ENCODE measurements around the gene IP6K3. TPM values are rescaled to one million over a fixed set of nuclear protein-coding genes. Genes with fewer than 3 reads are reported as not detected.

The IP6K3 gene
- total RNA-seq, 6 experiments from 2014 or later, result 0.25 to 0.83 (median 0.50) TPM; not detected in 2

DNA sequence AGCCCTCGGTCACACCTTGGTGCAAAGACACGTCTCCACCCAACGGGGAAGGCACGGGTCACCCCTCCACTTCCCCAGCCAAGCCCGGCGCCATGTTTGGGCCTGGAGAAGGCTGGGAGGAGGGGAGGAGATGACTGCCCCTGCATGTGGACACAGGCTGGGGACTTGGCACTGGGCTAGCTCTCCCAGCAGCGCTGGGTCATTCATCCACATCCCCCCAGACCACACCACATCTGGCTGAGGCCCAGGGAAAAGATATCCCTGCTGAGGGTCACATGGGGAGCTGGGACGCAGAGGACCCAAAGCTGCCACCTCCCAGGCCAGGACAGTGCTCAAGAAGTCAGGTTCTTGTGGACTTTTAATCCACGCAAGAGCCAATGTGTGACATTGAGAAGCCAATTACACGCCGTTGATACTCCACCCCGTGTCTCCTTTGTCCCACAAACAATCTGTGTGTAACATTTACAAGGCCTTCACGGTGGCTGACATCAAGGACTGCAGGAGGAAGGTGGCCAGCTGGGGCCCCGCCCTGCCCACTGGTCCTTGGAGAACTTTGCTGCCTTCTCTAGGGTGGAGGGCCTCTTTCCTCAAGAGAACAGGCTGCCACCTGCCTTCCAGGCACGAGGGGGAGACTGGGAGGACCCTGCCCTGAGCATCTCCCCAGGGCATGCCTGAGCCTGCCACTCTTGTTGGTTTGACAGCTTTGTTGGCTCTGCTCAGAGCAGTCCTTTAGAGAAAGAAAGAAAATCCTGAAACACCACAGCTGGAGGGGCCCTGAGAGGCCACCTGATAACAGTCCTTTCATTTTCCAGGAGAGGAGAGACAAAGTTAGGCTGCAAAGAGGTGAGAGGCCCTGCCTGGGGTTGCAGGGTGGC, 5.3 kb upstream of the IP6K3 start:
- H3K27ac Mint-ChIP-seq, result no peak overlapping the region

DNA sequence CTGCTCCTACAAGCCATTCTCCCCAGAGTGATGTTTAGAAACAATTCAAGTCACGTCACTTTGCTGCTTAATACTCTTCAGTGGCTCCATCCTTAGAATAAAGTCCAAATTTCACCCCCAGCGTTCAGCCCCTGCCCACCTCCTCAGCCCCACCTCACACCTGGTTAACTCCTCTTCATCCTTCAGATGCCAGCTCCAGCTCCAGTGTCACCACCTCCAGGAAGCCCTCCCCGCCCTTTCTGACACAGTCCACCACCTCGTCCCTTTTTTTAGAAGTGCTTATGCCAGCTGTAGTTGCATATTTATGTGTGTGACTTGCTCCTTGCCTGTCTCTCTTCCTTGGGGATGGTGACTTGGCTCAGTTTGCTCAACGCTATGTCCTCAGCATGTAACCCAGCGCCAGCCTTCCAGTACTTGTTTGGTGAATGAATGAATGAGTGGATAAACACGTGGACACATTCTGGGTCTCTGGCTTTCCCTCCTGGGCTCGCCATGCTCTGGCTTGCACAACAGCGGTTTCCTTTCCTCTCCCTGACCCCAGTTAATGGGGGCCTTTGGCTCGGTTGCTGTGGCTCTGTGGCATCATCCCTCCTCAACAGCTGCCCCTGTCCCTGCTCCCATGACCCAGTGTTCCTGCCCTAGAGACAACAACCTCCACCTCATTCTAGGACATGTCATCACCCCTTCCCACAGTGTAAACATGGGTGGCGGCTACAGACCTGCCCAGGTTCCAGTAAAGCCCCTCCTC, 3.7 kb upstream of the IP6K3 start:
- Mint-ChIP-seq H3K27ac (no peak overlapping the region), H3K27me3 (ENCODE audit: insufficient read depth) (peaks cover 4% of the 10 kb centered on the region), H3K4me3 (no peak overlapping the region), H3K4me1 (ENCODE audit: low read depth) (peaks cover 35% of the 10 kb centered on the region), H3K9me3 (no peaks in the 10 kb centered on the region), H3K36me3 (ENCODE audit: low read depth) (no peaks in the 10 kb centered on the region)
- DNase-seq, result no peak
- TF ChIP-seq, protein P1, sequence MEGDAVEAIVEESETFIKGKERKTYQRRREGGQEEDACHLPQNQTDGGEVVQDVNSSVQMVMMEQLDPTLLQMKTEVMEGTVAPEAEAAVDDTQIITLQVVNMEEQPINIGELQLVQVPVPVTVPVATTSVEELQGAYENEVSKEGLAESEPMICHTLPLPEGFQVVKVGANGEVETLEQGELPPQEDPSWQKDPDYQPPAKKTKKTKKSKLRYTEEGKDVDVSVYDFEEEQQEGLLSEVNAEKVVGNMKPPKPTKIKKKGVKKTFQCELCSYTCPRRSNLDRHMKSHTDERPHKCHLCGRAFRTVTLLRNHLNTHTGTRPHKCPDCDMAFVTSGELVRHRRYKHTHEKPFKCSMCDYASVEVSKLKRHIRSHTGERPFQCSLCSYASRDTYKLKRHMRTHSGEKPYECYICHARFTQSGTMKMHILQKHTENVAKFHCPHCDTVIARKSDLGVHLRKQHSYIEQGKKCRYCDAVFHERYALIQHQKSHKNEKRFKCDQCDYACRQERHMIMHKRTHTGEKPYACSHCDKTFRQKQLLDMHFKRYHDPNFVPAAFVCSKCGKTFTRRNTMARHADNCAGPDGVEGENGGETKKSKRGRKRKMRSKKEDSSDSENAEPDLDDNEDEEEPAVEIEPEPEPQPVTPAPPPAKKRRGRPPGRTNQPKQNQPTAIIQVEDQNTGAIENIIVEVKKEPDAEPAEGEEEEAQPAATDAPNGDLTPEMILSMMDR (IDR thresholded peaks at IDR 0.05), result no peak

More for the DNA sequence above, 5.3 kb upstream of the IP6K3 start:
- H3K4me1 Mint-ChIP-seq (ENCODE audit: low read depth), result peaks cover 19% of the 10 kb centered on the region
- H3K36me3 Mint-ChIP-seq (ENCODE audit: low read depth), result no peaks in the 10 kb centered on the region
- DNase-seq, result no peak
- peaks cover 6% of the 10 kb centered on the region for H3K27me3 Mint-ChIP-seq (ENCODE audit: insufficient read depth)
- H3K4me3 Mint-ChIP-seq, result no peak overlapping the region
- no peaks in the 10 kb centered on the region for H3K9me3 Mint-ChIP-seq
- TF ChIP-seq, protein P1 (IDR thresholded peaks at IDR 0.05), result no peak

DNA sequence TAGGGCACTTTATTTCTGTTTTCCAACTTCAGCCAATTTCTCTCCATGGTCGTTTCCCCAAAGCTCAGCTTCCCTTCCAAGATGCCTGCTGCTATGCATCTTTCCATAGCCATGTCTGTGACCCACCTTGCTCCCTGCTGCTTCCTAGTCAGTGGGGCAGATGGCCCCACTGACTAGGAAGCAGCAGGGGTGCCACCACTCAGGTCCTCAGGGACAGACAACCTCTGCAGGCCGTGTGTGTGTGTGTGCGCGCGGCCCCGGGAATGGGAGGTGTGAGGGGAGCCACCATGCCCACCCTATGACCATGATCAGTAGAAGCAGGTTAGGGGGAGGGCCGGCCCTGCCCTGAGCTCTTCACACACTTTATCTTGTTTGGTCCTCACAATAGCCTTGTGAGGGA, 2.7 kb upstream of the IP6K3 start:
- peaks cover 42% of the 10 kb centered on the region for H3K4me1 Mint-ChIP-seq (ENCODE audit: low read depth)
- no peak overlapping the region for H3K4me3 Mint-ChIP-seq
- H3K9me3 Mint-ChIP-seq, result no peaks in the 10 kb centered on the region
- DNase-seq, result no peak
- peaks cover 4% of the 10 kb centered on the region for H3K27me3 Mint-ChIP-seq (ENCODE audit: insufficient read depth)
- no peaks in the 10 kb centered on the region for H3K36me3 Mint-ChIP-seq (ENCODE audit: low read depth)
- TF ChIP-seq, protein P1 (IDR thresholded peaks at IDR 0.05), result no peak
- H3K27ac Mint-ChIP-seq, result no peak overlapping the region

DNA sequence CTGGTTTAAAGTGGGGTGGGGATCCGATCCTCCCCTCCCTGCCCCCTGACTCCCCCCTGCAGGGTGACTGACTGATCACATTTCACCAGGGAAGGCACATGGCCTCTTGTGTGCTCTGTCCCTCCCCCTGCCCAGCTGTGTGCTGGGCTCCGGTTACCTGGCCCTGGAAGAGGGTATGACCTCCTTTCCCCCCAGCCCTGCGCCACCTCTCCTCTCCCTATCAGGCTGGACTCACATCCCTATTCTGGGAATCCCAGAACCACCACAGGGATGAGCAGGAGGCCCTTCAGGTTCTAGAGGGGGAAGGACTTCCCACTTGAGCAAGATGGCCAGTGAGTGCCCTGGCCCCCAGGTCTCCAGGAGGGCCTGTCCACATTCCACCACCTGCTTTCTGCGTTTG, 2.1 kb upstream of the IP6K3 start:
- H3K36me3 Mint-ChIP-seq (ENCODE audit: low read depth), result no peaks in the 10 kb centered on the region
- no peak overlapping the region for H3K27ac Mint-ChIP-seq
- DNase-seq, result no peak
- H3K4me3 Mint-ChIP-seq, result no peak overlapping the region
- peaks cover 42% of the 10 kb centered on the region for H3K4me1 Mint-ChIP-seq (ENCODE audit: low read depth)
- TF ChIP-seq, protein P1 (IDR thresholded peaks at IDR 0.05), result no peak
- H3K27me3 Mint-ChIP-seq (ENCODE audit: insufficient read depth), result peaks cover 4% of the 10 kb centered on the region
- H3K9me3 Mint-ChIP-seq, result no peaks in the 10 kb centered on the region

DNA sequence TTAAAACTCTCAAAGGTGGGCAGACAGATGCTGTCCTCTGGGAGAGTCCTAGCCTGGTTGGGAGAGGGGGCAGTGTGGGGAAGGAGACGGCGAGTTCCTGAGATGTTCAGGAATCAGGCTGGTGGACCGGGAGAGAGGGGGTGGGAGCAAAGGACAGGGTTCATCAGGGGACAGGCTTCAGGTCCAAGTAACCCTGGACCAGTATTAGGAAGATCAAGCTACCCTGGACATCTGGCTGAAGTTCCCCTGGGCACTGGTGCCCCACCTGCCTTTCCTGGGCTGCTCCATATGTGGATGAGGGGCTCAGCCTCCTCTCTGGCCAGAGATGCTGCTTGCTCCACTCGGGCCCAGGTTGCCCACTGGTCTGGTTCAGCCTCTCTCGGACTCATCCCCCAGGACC, 1.1 kb upstream of the IP6K3 start:
- Mint-ChIP-seq H3K36me3 (ENCODE audit: low read depth) (no peaks in the 10 kb centered on the region), H3K4me3 (no peak overlapping the region), H3K27ac (no peak overlapping the region), H3K4me1 (ENCODE audit: low read depth) (peaks cover 42% of the 10 kb centered on the region), H3K27me3 (ENCODE audit: insufficient read depth) (peaks cover 4% of the 10 kb centered on the region), H3K9me3 (no peaks in the 10 kb centered on the region)
- no peak for DNase-seq
- TF ChIP-seq, protein P1 (IDR thresholded peaks at IDR 0.05), result no peak
